ENCODE measurements around the gene PRKCG. TPM values are rescaled to one million over a fixed set of nuclear protein-coding genes. Genes with fewer than 3 reads are reported as not detected.
"Not testable (repeated sequence)": the region's sequence is repeated elsewhere in the genome, so short reads cannot be mapped to it uniquely, and the experiment has no call there.

Gene PRKCG
- total RNA-seq, 1 experiment from 2014 or later = 2.8 TPM

GRCh38 chr19:53832861-53833260, 49.1 kb upstream of the PRKCG start:
- H3K36me3 ChIP-seq (ENCODE audit: control insufficient read depth in 1 of 2, insufficient read depth in 2 of 2, low read length in 2 of 2); POLR2A ChIA-PET; BruUV-seq (replicated peaks); H4K20me1 ChIP-seq (ENCODE audit: insufficient read depth); H3K79me2 ChIP-seq (ENCODE audit: insufficient read depth, low read length); H3K4me2 ChIP-seq (ENCODE audit: low read length); H3K9me2 ChIP-seq (ENCODE audit: insufficient read depth); H3K9ac ChIP-seq (ENCODE audit: low read length); H3K4me3 ChIP-seq (replicated peaks in 1 of 2; ENCODE audit: low read depth in 1 of 2, low read length in 2 of 2); CTCF ChIA-PET; ATAC-seq; H3K27me3 ChIP-seq (ENCODE audit: insufficient read depth, low read length); H3K4me1 ChIP-seq (ENCODE audit: control insufficient read depth in 1 of 2, insufficient read depth in 2 of 2, low read length in 2 of 2); intact Hi-C loops (cut with micrococcal nuclease); H2AFZ ChIP-seq (ENCODE audit: low read depth, low read length, poor library complexity, severe bottlenecking); H3K9me3 ChIP-seq (ENCODE audit: control insufficient read depth in 1 of 2, insufficient read depth in 1 of 2, low read depth in 1 of 2, low read length in 2 of 2); H3K27ac ChIP-seq (ENCODE audit: low read depth, low read length); DNase-seq (ENCODE audit: low read depth, low spot score); RAD21 ChIA-PET (ENCODE audit: low non-redundant PET in 1 of 2, low total read pairs in 2 of 2, uncharacterized antibody in 2 of 2, unreplicated experiment in 2 of 2): not testable (repeated sequence)

- H3K4me2 ChIP-seq (ENCODE audit: low read length); H3K4me3 ChIP-seq (replicated peaks in 1 of 2; ENCODE audit: low read depth in 1 of 2, low read length in 2 of 2); POLR2A ChIA-PET; H3K27me3 ChIP-seq (ENCODE audit: insufficient read depth, low read length); BruUV-seq (replicated peaks); ATAC-seq; H3K79me2 ChIP-seq (ENCODE audit: insufficient read depth, low read length); H3K9me3 ChIP-seq (ENCODE audit: control insufficient read depth in 1 of 2, insufficient read depth in 1 of 2, low read depth in 1 of 2, low read length in 2 of 2); H3K27ac ChIP-seq (ENCODE audit: low read depth, low read length); H3K9me2 ChIP-seq (ENCODE audit: insufficient read depth); H2AFZ ChIP-seq (ENCODE audit: low read depth, low read length, poor library complexity, severe bottlenecking); H3K9ac ChIP-seq (ENCODE audit: low read length); H3K36me3 ChIP-seq (ENCODE audit: control insufficient read depth in 1 of 2, insufficient read depth in 2 of 2, low read length in 2 of 2); H4K20me1 ChIP-seq (ENCODE audit: insufficient read depth); intact Hi-C loops (cut with micrococcal nuclease); DNase-seq (ENCODE audit: low read depth, low spot score); CTCF ChIA-PET; RAD21 ChIA-PET (ENCODE audit: low non-redundant PET in 1 of 2, low total read pairs in 2 of 2, uncharacterized antibody in 2 of 2, unreplicated experiment in 2 of 2): not testable (repeated sequence)
- peaks cover 11 to 25% of the 10 kb centered on the region in 2 experiments for H3K4me1 ChIP-seq (ENCODE audit: control insufficient read depth in 1 of 2, insufficient read depth in 2 of 2, low read length in 2 of 2)
Measured at GRCh38 chr19:53838446-53838845, 43.6 kb upstream of the PRKCG start.

DNA sequence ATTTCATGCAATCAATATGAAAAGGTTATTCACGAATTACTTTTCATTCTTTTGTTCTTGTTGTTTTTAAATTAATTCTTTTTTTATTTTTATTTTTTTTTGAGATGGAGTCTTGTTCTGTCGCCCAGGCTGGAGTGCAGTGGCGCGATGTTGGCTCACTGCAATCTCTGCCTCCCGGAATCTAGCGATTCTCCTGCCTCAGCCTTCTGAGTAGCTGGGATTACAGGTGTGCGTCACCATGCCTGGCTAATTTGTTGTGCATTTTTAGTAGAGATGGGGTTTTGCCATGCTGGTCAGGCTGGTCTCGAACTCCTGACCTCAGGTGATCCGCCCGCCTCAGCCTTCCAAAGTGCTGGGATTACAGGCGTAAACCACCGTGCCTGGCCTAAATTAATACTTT, 41.8 kb upstream of the PRKCG start:
- H3K4me1 ChIP-seq (ENCODE audit: control insufficient read depth in 1 of 2, insufficient read depth in 2 of 2, low read length in 2 of 2) = peaks cover 11 to 32% of the 10 kb centered on the region in 2 experiments

More for the DNA sequence above, 41.8 kb upstream of the PRKCG start:
- H3K27ac ChIP-seq (ENCODE audit: low read depth, low read length); BruUV-seq (replicated peaks); H3K36me3 ChIP-seq (ENCODE audit: control insufficient read depth in 1 of 2, insufficient read depth in 2 of 2, low read length in 2 of 2); H3K4me2 ChIP-seq (ENCODE audit: low read length); CTCF ChIA-PET; H4K20me1 ChIP-seq (ENCODE audit: insufficient read depth); ATAC-seq; H3K4me3 ChIP-seq (replicated peaks in 1 of 2; ENCODE audit: low read depth in 1 of 2, low read length in 2 of 2); H3K79me2 ChIP-seq (ENCODE audit: insufficient read depth, low read length); POLR2A ChIA-PET; H3K9ac ChIP-seq (ENCODE audit: low read length); H3K9me2 ChIP-seq (ENCODE audit: insufficient read depth); H3K27me3 ChIP-seq (ENCODE audit: insufficient read depth, low read length); DNase-seq (ENCODE audit: low read depth, low spot score); RAD21 ChIA-PET (ENCODE audit: low non-redundant PET in 1 of 2, low total read pairs in 2 of 2, uncharacterized antibody in 2 of 2, unreplicated experiment in 2 of 2); H3K9me3 ChIP-seq (ENCODE audit: control insufficient read depth in 1 of 2, insufficient read depth in 1 of 2, low read depth in 1 of 2, low read length in 2 of 2); H2AFZ ChIP-seq (ENCODE audit: low read depth, low read length, poor library complexity, severe bottlenecking): not testable (repeated sequence)
- intact Hi-C loops (cut with micrococcal nuclease) = loop anchor here (5.0 kb wide), 1 partner anchor 277 kb away; the partner anchor contains the start of genes PRPF31 and TFPT
